NCI-H1417 (cell line): ENCODE measurements around the gene PNLDC1.

Experiments used
- DNase-seq, 3 experiments: peaks; one replicate each; lab custom pipeline; 2025; lab: John Stamatoyannopoulos, UW

Gene PNLDC1, protein sequence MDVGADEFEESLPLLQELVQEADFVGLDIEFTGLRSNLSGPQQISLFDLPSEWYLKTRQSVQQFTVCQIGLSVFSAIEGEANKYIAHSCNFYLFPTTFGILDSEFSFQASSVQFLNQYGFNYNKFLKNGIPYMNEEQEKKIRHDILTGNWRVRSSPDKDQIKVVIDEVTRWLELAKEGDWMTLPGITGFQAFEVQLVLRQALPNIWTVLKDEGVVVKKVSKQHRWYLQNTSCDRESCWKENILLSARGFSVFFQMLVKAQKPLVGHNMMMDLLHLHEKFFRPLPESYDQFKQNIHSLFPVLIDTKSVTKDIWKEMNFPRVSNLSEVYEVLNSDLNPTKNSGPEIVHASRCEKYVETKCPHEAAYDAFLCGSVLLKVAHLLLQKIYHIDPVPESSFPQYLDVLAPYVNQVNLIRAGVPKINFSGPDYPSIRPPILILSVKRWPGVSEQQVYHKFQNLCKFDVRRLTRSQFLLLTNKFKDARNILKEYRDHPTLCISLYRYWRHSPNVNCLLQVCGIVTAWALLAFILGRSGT

DNA sequence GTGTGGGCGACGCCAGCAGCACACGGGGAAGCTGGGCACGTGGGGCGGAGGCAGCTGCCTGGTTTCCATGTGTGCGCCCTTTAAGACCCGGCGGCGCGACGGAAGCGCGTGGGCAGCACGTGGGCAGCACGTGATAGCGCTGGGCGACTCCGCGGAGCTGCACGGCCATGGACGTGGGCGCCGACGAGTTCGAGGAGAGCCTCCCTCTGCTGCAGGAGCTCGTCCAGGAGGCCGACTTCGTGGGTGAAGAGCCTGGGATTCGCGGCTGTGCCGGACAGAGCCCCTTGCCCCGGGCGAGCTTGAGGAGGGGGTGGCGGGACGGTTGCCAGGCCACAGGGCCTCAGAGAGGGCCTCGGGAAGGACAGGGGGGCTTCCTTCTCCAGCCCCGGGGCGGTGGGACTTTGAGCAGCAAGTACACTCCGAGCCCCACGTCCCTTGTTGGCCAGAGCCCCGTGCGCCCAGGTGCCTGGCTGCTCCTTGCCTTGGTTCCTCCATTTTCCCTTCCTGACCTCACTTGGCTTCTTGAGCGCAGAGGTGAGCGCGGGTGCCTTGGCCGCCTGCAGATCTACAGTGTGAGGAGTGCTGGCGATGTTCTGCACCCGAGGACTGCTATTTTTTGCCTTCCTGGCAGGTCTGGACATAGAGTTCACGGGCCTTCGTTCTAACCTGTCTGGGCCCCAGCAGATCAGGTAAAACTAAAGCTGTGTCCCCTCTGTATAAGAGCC is at the start of gene PNLDC1:
PNLDC1 (plus strand) TSS at position 136 of the 725 bp plus-strand sequence; CDS start at position 168, 32 bp downstream.
- no peak for DNase-seq

- DNase-seq = no peak
These were observed 48.6 kb upstream of the PNLDC1 start for GRCh38 chr6:159751448-159751847.

GRCh38 chr6:159753081-159753872 is 46.8 kb upstream of the PNLDC1 start:
- no peak for DNase-seq

DNA sequence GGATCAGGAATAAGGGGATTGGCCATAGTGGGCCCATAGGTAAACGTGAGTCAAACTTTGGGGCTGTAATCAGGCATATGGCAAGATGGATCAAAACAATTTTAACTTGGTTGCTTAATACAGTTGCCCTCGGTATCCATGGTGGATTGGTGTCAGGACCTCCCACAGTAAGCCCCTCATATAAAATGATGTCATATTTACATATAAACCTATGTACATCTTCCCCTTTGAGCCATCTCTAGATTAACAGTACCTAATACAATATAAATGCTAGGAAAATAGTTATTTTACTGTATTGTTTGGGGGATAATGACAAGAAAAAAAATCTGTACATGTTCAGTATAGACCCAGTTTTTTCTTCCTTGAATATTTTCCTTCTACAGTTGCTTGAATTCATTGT is 45.7 kb upstream of the PNLDC1 start:
- DNase-seq = no peak

- DNase-seq = no peak
These were observed 44.8 kb upstream of the PNLDC1 start for GRCh38 chr6:159754959-159755914.

DNA sequence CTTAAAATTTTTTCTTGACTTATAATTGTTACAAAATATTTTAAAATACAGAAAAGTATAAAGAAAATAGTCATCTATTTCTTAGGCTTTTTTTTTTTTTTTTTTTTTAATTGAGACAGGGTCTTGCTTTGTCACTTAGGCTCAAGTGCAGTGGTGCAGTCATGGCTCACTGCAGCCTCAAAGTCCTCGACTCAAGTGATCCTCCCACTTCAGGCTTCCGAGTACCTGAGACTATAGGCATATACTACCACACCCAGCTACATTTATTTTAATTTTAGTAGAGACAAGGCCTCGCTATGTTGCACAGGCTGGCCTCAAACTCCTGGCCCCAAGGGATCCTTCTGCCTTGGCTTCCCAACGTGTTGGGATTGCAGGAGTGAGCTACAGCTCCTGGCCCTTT is 43.6 kb upstream of the PNLDC1 start:
- peak in 1 of 3 experiments; percentile 90 for DNase-seq

DNA sequence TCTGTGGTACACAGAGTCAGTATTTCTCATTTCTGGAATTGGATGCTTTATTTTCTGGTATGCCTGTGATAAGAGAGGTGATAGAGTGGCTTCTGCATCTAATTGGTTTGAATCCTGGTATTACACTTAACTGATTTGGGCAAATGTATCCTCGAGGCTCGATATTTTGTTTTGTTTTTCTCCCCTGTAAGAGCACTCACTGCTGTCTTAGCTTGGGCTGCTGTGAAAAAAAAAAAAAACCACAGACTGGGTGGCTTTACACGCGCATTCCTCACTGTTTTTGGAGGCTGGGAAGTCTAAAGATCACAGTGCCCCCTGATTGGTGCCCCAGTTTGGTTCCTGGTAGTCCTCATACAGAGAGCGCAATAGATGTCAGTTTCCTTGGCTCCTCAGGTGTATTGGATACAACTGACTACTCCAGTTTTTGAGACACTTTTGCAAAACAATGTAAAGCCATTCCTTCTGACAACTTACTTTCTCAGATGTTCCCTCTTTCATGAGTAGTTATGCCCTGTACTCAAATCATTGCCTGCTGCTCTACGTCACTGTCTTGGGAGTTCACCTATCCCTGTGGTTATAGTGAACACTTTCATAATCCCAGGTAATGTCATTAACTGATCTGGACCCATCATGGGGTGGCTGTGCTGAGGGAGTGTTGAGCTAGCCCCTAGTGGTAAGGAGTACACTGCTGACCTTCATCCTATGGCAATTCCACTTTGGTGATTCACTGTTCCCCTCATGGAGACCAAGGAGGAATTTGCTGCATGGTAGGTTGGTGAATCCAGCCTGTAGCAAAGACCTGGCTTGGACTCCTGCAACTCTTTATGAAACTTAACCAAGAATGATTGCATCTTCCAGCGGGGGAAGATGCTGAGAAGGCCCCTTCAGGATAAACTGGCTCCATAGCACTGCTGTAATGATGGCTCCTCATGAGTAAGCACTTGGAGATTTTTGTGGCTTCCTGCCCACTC is 41.8 kb upstream of the PNLDC1 start:
- no peak for DNase-seq

DNA sequence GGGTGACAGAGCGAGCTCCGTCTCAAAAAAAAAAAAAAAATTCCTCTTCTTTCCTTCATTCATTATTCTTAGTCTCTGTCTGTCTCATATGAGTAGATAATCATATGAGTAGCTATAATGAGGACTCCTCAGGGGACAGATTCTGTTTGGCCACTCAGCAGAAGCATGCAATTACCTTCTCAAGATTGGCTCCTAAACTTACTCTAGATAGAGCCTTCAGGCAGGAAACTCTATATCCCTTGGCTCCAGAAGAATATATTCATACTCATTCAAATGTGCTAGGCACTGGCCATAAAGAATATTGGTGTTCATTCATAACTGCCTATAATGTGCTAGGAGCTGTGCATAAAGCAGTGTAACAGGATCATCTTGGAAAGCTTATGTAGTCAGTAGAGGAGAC is 40.4 kb upstream of the PNLDC1 start:
- DNase-seq = peak in 2 of 3 experiments; percentile 31 to 32

- DNase-seq = no peak
These were observed 39.4 kb upstream of the PNLDC1 start for GRCh38 chr6:159760602-159761057.

GRCh38 chr6:159761129-159761872 is 38.8 kb upstream of the PNLDC1 start:
- no peak for DNase-seq

- peak; percentile 92 to 98 (median 96) for DNase-seq
These were observed 38.0 kb upstream of the PNLDC1 start, which contains the start of gene ACAT2 for GRCh38 chr6:159761873-159762680. Gene ACAT2, plus strand, starts transcription at chr6:159762045. Its CDS starts 43 bp downstream, at chr6:159762088.

DNA sequence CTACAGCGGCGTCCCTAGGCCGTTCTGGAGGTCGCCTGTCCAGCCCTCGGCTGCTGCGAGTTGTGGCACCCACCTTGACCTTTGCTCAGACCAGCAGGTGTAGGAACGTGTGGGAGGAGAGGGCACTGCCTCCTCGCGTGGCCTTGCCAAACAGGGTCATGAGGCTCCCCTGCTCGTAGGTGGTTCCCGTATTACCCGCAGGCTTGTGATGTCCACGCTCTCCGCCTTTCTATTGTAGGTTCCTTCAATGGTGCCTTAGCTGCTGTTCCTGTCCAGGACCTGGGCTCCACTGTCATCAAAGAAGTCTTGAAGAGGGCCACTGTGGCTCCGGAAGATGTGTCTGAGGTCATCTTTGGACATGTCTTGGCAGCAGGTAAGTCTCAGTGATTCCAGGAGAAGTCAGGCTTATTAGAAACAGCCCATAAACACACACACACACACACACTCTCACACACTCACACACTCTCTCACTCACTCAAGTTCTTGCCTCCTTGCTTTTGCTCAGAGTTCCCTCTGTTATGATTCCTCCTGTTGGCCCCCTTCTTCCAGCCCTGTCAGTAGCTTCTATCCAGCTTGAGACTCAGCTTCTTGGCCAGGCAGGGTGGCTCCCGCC is 37.3 kb upstream of the PNLDC1 start:
- DNase-seq = peak in 2 of 3 experiments; percentile 58 to 61

- no peak for DNase-seq
These were observed 33.2 kb upstream of the PNLDC1 start for GRCh38 chr6:159766906-159767305.

DNA sequence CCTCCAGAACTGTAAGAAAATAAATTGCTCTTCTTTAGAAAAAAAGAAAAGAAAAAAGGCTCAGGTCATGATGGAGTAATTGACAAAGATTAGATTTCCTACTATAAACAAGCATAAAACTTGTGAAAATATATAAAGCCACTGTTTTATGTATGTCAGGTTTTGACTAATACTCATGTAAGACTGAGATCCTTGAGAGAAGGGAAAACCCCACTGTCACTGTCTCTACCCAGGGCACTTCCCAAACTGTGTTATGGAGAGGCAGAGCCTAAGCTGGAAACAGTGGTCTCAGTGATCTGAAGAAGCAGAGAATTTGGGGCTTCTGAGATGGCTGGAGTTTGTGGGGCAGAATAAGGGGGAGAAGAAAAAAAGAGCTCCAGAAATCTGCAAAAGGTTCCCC is 30.6 kb upstream of the PNLDC1 start:
- DNase-seq = no peak

GRCh38 chr6:159772196-159772595 is 27.9 kb upstream of the PNLDC1 start:
- DNase-seq = no peak

DNA sequence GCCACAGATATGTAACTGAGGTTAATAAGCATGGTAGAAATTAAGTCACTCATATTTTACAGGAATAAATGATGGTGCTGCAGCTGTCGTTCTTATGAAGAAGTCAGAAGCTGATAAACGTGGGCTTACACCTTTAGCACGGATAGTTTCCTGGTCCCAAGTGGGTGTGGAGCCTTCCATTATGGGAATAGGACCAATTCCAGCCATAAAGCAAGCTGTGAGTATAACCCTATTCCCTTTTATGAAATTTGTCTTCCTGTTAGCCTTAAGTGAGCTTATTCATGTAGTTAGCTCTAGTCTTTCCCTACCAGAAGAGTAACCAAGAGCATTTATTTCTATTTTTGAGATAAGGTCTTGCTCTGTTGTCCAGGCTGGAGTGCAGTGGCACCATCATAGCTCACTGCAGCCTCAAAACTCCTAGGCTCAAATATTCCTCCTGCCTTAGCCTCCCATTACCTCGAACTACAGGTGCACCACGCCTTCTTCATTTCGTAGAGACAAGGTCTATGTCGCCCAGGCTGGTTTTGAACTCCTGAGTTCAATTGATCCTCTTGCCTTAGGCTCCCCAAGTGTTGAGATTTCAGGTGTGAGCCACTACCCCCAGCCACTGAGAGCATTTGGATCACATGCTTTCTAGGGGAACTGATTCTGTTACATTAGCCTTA is 22.7 kb upstream of the PNLDC1 start:
- DNase-seq = peak in 1 of 3 experiments; percentile 39

DNA sequence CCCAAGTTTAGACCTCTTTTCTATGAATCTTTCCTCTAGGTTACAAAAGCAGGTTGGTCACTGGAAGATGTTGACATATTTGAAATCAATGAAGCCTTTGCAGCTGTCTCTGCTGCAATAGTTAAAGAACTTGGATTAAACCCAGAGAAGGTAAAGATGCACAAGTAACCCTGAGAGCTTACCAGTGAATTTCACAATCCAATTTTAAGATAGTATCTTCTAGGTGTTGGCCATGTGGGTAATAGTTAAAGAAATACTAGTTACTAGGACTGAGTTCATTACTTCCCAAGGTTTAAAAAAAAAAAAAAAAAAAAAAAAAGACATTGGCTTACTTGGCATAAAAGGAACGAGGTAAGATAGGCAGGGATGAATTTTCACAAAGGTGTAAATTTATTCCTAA is 21.9 kb upstream of the PNLDC1 start:
- DNase-seq = peak in 1 of 3 experiments; percentile 31
